Activated CD4-positive, alpha-beta T cell treated with anti-CD3 and anti-CD28 coated beads for 4 hours (primary cell): ENCODE results near the gene CEP89.
"Not testable (repeated sequence)": the region's sequence is repeated elsewhere in the genome, so short reads cannot be mapped to it uniquely, and the experiment has no call there.

Experiments used
- DNase-seq, 2 donors: peaks; one replicate each; pipeline ENCODE4 v3.0.0-alpha.2; 2020

Gene CEP89

DNA sequence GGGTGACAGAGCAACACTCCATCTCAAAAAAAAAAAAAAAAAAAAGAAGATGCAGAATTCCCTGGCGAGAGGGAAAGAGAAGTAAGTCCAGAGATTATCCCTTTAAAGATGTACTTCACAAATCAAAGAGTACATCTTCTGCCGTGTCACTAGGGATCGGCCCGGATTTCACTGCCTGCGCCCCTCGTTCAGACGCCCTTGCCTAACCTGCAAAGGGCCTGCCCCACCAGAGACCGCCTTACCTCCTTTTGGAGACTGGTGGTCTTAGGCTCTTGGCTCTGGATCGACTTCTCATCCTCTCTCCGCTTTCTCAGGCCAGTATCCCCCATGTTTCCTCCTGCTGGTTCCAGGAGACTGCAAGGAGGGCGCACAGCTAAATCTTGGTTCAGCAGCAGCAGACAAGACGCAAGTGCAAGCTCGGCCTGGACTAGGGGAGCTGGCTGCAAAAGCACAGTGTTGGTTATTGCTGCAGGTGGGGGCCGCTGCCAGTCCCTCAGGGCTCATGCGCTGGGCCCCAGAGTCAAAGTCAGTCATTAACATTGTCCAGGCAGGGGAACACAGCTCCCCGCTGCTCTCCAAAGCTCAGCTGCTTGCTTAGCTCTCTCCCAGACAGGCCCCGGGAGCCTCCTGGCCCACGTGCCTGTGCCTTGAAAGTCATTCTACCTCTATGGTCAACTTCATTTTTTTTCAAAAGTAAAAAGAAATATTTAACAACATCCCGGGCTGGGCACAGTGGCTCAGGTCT, 103.4 kb downstream of the CEP89 start:
- DNase-seq: no peak

DNA sequence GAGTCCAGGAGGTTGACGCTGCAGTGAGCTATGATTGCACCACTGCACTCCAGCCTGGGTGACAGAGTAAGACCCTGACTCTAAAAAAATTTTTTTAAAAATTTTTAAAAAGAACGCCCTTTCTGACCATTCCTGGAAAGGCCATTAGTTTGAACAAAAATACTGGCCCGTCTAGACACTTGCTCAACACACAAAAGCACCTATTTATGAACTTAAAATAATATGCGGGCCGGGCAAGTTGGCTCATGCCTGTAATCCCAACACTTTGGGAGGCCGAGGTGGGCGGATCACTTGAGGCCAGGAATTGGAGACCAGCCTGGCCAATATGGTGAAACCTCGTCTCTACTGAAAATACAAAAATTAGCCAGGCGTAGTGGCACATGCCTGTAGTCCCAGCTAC, 104.3 kb downstream of the CEP89 start:
- not testable (repeated sequence) for DNase-seq

DNA sequence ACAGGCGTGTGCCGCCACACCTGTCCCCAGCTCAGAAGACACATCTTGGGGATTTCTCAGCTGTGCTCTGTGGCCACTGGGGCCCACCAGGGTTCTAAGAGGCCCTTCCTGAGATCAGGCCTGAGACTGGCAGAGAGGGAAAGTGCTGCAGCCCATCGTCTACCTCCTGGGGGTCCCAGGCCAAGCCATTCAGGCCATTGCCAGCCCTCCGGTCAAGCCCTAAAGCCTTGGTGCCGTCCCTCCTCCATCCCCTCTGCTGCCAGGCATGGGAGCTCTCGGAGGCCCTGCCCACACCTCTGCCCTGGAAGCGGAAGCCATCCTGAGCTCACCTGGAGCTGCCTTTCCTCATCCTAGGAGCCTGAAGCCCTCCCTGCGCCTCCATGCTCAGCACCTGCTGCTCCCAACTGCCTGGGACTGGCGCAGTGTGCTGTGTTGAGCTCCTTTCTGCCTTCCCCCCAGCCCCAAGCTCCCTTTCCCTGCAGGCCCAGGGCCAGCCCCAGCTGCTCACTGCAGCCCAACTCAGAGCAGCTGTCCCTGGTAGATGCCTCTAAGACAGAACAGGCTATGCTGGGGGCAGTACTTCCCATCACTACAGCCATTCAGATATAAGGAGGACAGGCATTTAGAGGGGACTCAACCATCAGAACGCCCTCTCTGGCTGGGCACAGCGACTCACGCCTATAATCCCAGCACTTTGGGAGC, 105.0 kb downstream of the CEP89 start:
- no peak for DNase-seq

DNA sequence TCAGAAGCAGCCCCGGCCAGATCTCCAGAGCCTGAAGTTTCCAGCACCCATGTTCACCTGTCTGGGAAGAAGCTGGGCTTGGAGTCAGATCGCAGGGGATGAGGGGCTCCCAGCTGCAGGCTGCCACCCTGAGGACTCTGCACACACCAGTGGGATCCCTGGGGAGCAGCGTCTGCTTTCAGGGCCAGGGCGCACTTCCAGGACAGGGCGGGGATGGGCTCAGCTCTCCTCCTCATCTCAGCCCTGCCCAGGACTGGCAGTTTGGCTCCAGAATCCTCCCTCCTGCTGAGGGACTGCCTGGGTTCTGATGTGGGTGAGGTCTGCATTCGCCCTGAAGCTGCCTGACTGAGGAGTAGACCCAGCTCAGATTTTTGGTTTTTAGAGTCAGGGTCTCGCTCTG, 105.7 kb downstream of the CEP89 start:
- DNase-seq: no peak

DNA sequence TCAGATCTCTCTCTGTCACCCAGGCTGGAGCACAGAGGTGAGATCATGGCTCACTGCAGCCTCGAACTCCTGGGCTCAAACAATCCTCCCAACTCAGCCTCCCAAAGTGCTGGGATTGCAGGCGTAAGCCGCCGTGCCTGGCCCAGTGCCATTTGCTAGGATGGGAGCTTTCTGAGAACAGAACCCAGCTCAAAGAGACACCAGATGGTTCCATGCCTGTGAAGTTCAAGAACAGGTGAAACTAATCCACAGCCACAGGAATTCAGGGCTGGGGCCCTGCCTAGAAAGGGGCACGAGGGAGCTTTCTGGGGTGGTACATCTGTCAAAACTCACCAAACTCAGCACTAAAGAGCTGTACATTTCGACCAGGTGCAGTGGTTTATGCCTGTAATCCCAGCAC, 106.4 kb downstream of the CEP89 start:
- no peak for DNase-seq

DNA sequence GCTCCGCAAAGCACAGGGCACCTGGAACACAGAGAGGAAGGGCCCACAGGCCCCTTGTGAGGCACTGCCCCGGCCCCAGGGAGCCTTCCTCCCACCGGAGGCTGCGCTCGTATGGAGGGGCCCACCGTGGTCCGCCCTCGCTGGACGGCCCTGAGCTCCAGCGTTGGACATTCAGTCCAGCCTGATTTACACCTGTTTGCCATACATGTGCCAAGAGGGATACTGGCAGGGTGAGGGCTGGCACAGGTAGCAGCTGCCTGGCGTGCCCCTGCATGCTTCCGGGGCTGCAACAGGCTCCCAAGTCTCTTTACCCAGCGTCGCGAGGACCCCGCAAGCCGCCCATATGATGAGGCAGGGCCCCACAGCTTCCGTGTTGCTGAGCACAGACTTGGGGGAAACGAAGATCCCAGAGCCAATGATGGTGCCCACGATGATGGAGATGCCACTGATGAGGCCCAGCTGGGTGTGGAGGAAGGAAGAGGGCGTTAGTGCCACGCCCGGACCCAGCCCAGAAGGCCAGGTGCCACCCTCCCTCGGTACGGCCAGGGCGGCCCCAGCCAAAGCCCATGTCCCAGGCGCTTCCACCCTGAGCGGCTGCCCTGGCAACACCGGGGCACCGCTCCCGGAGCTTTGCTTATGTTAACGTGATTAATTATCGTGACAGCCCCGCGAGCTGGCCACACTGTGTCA, 107.3 kb downstream of the CEP89 start:
- DNase-seq: no peak

DNA sequence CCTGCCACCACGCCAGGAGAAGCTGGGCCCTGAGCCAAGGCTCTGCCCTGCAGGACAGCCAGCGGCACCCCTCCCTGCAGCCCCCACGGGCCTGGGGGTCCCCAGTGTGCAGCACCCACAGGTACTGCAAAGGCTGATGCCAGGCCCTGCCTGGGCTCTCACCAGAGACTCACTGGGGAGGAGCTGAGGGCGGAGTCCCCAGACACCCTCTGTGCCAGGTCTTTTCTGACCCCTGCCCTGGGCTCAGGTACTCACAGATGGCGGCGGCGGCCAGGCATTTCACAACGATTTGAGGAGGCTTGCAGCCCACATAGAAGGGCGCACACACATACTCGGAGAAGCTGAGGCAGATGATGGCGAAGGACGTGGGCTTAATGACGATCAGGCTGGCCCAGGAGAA, 107.9 kb downstream of the CEP89 start:
- DNase-seq: no peak

DNA sequence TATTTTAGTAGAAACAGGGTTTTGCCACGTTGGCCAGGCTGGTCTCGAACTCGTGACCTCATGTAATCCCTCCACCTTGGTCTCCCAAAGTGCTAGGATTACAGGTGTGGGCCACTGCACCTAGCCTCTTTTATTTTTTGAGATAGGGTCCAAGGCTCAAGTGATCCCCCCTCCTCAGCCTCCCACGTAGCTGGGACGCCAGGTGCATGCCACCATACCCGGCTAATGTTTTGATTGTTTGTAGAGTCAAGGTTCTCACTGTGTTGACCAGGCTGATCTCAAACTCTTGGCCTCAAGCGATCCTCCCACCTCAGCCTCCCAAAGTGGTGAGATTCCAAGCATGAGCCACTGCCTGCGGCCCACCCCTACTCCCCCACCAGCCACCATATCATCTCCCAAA, 108.5 kb downstream of the CEP89 start:
- no peak for DNase-seq

DNA sequence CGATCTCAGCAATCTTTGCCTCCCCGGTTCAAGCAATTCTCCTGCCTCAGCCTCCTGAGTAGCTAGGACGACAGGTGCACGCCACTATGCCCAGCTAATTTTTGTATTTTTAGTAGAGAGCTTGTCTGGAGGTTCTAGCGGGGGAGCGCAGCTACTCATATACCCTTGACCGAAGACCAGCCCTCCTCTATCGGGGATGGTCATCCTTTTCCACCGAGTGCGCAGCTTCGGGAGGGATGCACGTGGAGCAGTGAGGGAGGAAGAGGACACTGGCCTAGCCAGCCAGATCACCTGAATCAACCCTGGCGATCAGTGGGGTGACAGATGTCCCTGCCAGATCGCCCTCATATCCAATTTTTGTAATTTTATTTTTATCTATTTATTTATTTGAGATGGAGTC, 109.0 kb downstream of the CEP89 start:
- DNase-seq: no peak

DNA sequence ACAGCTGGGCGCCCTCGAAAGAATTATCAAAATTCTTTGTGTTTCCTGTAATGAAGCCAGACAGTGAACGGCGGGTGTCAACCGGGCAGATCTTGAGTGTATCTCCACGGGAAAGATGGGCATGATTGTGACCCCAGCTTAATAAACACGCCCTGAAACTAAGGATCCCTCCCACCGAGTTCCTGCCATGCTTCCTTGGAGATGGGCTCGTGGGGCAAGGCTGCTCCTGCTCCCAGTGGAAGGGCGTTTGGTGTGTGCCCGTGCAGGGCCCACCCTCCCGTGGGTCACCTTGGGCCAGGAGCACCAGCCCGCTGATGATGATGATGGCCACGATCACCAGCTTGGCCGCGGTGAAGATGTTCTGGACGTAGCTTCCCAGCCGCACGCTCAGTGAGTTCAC, 109.6 kb downstream of the CEP89 start:
- no peak for DNase-seq

DNA sequence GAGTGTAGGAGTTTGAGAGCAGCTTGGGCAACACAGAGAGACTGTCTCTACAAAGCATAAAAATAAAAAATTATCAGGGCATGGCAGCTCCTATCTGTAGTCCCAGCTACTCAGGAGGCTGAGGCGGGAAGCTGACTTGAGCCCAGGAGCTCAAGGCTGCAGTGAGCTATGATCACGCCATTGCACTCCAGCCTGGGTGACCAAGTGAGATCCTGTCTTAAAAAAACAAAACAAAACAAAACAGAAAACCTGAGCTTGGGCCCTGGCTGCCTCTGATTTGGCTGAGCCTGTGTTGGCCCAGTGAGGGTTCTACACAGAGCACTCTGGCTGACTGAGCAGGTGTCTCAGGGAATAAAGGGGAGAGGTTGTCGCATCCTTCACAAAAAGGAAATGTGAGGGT, 110.2 kb downstream of the CEP89 start:
- no peak for DNase-seq

DNA sequence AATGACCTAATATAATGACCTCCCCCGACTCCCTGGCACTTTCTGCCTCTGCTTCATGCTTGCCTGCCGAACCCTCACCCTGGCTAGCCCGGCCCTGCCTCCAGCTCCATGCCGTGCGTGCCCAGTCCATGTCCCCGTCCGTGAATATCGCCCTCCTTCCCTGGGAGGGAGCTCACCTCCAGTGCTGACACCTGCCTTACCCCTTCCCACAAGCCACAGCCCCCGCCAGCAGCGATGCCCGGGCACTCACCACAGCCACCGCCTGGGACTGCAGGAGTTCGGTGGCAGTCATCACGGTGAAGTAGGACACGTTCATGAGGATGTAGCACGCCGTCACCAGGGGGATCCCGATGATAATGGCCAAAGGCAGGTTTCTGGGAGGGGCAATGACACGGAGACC, 112.2 kb downstream of the CEP89 start:
- DNase-seq: no peak

DNA sequence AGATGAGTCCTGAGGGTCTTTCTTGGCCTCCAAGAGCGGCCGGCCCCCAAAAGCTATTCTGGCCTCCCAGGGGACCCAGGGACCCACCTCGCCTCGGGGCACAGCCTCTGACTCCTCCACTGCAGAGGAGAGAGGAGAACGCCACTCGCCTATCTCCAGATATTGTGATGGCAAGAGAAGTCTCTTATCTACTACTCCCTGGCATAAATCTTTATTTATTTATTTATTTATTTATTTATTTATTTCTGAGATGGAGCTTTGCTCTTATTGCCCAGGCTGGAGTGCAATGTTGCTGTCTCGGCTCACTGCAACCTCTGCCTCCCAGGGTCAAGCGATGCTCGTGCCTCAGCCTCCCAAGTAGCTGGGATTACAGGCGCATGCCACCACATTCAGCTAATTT, 113.2 kb downstream of the CEP89 start:
- DNase-seq: no peak

DNA sequence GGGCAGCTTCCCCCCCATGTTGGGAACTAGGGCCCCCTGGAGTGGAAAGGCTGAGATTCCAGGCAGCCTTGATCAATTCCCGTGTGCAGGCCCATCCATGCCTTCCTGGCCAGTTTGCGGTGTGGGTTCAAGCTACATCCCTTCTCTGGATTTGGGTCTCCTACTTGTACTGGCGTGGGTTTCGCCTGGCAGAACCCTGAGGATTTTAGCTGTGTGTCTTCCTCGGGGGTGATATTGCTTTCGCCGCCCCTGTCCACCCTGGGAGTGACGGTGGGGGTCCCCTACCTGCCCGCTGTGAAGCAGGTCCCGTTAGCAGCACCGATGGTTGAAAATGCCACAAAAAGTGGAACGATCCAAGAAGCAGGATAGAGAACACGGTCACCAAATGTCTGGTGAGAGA, 113.6 kb downstream of the CEP89 start:
- no peak for DNase-seq

DNA sequence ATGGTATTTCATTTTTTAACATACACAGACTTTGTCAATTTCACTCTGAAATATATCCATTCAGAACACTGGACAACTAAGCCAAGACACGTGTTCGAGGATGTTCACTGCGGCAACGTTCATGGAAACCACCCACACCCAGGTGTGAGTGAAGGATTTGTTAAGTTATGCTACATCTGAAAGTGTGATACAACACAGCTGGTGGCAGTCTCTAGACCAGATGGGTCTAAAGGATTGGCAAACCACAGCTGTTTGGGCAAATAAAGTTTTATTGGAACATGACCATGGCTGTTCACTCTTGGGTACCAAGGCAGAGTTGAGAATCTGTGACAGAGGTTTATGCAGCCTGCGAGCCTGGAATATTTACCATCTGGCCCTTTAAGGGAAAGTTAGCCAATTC, 114.2 kb downstream of the CEP89 start:
- no peak for DNase-seq

DNA sequence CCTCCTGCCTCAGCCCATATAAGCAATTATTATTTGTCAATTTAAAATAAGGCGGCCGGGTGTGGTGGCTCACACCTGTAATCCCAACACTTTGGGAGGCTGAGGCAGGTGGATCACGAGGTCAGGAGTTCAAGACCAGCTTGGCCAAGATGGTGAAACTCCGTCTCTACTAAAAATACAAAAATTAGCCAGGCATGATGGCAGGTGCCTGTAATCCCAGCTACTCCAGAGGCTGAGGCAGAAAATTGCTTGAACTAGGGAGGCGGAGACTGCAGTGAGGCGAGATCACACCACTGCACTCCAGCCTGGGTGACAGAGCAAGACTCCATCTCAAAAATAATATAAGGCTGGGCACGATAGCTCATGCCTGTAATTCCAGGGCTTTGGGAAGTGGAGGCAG, 114.9 kb downstream of the CEP89 start:
- DNase-seq: not testable (repeated sequence)

DNA sequence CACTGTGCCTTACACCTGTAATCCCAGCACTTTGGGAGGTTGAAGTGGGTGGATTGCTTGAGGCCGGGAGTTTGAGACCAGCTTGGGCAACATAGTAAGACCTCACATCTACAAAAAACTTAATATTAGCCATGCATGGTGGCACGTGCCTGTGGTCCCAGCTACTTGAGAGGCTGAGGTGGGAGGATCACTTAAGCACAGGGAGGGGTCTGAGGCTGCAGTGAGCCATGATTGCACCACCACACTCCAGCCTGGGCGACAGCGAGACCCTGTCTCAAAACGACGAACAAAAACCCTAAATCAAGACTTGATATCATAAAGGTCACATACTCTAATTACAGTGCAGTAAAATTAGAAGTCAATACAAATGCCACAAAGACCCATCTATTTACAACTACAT, 119.5 kb downstream of the CEP89 start:
- no peak for DNase-seq

DNA sequence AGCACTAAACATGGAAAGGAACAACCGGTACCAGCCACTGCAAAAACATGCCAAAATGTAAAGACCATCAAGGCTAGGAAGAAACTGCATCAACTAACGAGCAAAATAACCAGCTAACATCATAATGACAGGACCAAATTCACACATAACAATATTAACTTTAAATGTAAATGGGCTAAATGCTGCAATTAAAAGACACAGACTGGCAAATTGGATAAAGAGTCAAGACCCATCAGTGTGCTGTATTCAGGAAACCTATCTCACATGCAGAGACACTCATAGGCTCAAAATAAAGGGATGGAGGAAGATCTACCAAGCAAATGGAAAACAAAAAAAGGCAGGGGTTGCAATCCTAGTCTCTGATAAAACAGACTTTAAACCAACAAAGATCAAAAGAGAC, 123.7 kb downstream of the CEP89 start:
- DNase-seq: not testable (repeated sequence)

DNA sequence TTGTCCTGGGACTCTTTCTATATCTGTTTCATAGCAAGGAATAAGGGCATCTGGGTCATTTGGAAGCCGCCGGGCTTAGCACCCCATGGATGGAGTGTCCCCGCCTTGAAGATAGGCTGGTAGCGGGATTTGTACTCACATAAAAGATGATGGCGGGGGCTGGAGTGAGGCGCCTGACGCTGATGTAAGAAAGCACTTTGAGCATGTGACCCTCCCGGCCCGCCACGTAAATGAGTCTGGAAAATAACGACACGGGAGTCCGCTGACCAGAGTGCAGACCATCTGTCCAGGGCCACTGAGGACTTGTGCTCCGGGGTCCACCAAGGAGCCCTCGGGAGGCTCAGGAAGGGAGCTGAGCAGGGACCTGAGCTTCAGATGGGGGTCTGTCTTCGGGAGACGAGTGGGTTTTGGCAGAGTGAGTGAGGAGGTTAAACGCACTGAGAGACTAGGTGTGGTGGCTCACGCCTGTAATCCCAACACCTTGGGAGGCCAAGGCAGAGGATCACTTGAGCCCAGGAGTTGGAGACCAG, 128.0 kb downstream of the CEP89 start:
- no peak for DNase-seq

DNA sequence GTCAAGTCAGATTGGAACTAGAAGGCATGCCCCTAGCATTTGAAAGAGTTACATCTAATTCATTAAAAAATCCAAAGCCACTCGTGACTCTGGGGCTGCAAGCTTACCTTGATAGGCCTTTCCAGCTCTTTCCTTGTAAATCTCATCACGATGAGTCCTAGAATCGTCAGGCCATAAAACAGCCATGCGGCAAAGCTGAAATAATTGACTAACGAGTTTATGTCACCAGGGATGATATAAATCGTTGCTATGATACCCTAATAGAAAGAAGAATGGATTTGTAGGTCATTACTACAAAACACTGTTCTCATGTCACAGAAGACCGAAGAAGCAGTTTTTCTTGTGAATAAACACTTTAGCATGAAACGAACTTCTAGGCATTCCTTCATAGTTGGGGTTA, 129.7 kb downstream of the CEP89 start:
- DNase-seq: no peak

DNA sequence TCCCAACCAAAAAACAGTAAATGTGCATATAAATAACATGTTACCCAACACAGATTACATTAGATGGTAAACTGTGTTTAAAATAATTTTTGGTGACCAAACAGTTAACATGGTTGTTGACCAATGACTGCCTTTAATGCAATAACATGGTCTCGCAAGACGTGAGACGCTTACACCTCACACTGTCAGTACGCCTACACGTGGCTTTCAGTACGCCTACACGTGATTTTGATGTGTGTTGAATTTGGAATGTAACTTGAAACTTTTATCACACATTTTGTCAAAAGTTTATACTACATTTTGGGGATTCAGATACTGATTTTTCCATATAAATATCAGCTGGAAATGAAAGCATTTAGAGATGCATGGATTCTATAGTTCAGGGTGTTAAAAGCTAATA, 134.2 kb downstream of the CEP89 start:
- no peak for DNase-seq

DNA sequence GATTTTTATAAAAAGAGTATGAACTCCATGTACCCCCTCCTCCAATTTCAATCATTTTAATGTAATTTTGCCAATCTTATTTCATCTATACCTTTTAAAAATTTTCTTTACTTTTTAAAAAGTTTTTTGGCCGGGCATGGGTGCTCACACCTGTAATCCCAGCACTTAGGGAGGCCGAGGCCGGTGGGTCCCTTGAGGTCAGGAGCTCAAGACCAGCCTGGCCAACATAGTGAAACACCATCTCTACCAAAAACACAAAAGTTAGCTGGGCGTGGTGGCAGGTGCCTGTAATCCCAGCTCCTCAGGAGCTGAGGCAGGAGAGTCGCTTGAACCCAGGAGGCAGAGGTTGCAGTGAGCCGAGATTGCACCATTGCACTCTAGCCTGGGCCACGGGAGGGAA, 138.4 kb downstream of the CEP89 start:
- DNase-seq: not testable (repeated sequence)

DNA sequence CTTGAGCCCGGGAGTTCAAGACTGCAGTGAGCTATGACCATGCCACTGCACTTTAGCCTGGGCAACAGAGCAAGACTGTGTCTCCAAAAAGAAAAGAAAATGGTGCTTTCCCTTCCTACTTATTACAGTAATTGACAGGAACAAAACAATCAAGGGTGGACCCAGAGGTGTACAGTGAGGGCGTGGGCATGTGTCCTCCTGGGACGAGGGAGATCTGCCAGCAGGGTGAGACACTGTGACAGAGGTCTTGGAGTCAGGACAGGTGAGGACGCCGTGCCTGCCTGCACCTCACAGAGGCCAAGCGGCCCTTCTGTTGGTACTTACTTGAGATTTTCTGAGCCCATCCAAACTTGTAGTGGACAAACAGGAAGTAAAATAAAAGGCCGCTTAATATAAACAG, 138.9 kb downstream of the CEP89 start:
- DNase-seq: not testable (repeated sequence)

DNA sequence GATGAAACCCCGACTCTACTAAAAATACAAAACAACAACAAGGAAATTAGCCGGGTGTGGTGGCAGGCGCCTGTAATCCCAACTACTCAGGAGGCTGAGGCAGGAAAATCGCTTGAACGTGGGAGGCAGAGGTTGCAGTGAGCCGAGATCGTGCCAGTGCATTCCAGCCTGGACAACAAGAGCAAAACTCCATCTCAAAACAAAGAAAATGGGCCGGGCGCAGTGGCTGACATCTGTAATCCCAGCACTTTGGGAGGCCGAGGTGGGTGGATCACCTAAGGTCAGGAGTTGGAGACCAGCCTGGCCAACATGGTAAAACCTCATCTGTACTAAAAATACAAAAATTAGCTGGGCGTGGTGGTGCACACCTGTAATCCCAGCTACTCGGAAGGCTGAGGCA, 139.7 kb downstream of the CEP89 start:
- DNase-seq: not testable (repeated sequence)
